K562 (cell line): Measurements from ENCODE around the gene DLL4.
A peak's percentile ranks its signal among the peaks of the same experiment; 100 is the strongest.

Source experiments
- BRD9 ChIP-seq: fragments of 450-650 bp; IDR thresholded peaks from 2 replicates; pipeline ENCODE4 v1.6.1; 2018; ENCODE audit warnings: low read depth; ENCODE audit not compliant: partially characterized antibody
- ELF1 ChIP-seq: fragments of 200-800 bp; sonication (Bioruptor generic); IDR thresholded peaks from 2 replicates; pipeline ENCODE4 v1.6.1; 2016; ENCODE audit warnings: missing genetic modification characterization, missing compliant biosample characterization
- GABPB1 ChIP-seq: sonication (generic); formaldehyde crosslinking; IDR thresholded peaks from 2 replicates; pipeline ENCODE4 v1.8.0; 2022; ENCODE audit warnings: mild to moderate bottlenecking, missing genetic modification reagents
- HDGF ChIP-seq: fragments of 450-650 bp; IDR thresholded peaks from 2 replicates; pipeline ENCODE4 v1.6.1; 2016
- MXI1 ChIP-seq: IDR thresholded peaks from 2 replicates; pipeline ENCODE4 v1.6.1; 2011; ENCODE audit warnings: low read depth, mild to moderate bottlenecking, improper control_type of control experiment, low read length
- MYBL2 ChIP-seq, 2 experiments: fragments of 450-650 bp in 1 of 2; sonication (generic) in 1 of 2; formaldehyde crosslinking in 1 of 2; IDR thresholded peaks; 2 replicates each; pipeline versions ENCODE4 v1.6.1 to v1.8.1; 2017 to 2022; ENCODE audit warnings: borderline replicate concordance in 1 of 2, inconsistent platforms in 1 of 2, low read depth in 1 of 2, mild to moderate bottlenecking in 1 of 2, missing genetic modification reagents in 1 of 2, moderate library complexity in 1 of 2
- TAF1 ChIP-seq: IDR thresholded peaks from 2 replicates; pipeline ENCODE4 v1.6.1; 2011; ENCODE audit warnings: mild to moderate bottlenecking, low read length, moderate library complexity; ENCODE audit not compliant: insufficient read depth, control insufficient read depth, severe bottlenecking; ENCODE audit errors: extremely low read depth
- ZNF143 ChIP-seq: sonication (generic); formaldehyde crosslinking; IDR thresholded peaks from 2 replicates; pipeline ENCODE4 v1.9.0; 2022; ENCODE audit warnings: mild to moderate bottlenecking, missing genetic modification reagents
- ZNF146 ChIP-seq: IDR thresholded peaks from one replicate; pipeline ENCODE4 v1.6.1; 2018; ENCODE audit warnings: missing compliant biosample characterization; ENCODE audit not compliant: unreplicated experiment
- TF ChIP-seq, protein P1 (sequence below), 3 experiments: IDR thresholded peaks in 2 of 3; conservative IDR thresholded peaks in 1 of 3; 2 replicates each; pipeline ENCODE4 v1.5.1; 2011 to 2012; ENCODE audit warnings: low read length in 3 of 3, mild to moderate bottlenecking in 3 of 3, control low read depth in 2 of 3, improper control_type of control experiment in 1 of 3, inconsistent platforms in 1 of 3, low read depth in 1 of 3, mixed read lengths in 1 of 3, moderate library complexity in 1 of 3; ENCODE audit not compliant: insufficient read depth in 2 of 3

GRCh38 chr15:40893733-40894680, 35.1 kb upstream of the DLL4 start, which contains the start of gene VPS18:
- TF ChIP-seq MYBL2 (IDR thresholded peaks at IDR 0.05; ENCODE audit: low read depth), result no peak
- no peak for TF ChIP-seq MYBL2 (CRISPR knock-in tag; IDR thresholded peaks at IDR 0.05; ENCODE audit: borderline replicate concordance)
- TF ChIP-seq MXI1, result 0 out of 2 replicates have a peak, but pooled peaks have one; percentile 24
- peak; percentile 63 for TF ChIP-seq BRD9
- TF ChIP-seq, protein P1, sequence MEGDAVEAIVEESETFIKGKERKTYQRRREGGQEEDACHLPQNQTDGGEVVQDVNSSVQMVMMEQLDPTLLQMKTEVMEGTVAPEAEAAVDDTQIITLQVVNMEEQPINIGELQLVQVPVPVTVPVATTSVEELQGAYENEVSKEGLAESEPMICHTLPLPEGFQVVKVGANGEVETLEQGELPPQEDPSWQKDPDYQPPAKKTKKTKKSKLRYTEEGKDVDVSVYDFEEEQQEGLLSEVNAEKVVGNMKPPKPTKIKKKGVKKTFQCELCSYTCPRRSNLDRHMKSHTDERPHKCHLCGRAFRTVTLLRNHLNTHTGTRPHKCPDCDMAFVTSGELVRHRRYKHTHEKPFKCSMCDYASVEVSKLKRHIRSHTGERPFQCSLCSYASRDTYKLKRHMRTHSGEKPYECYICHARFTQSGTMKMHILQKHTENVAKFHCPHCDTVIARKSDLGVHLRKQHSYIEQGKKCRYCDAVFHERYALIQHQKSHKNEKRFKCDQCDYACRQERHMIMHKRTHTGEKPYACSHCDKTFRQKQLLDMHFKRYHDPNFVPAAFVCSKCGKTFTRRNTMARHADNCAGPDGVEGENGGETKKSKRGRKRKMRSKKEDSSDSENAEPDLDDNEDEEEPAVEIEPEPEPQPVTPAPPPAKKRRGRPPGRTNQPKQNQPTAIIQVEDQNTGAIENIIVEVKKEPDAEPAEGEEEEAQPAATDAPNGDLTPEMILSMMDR (IDR thresholded peaks at IDR 0.05 in 2 of 3, conservative IDR thresholded peaks at IDR 0.05 in 1 of 3; ENCODE audit: insufficient read depth in 2 of 3, low read depth in 1 of 3, low read length in 3 of 3), result peak; percentile 89 to 96 (median 95)
- peak; percentile 95 for TF ChIP-seq GABPB1 (CRISPR knock-in tag)
- no peak for TF ChIP-seq ZNF146 (CRISPR knock-in tag)
- TF ChIP-seq ELF1, result peak; percentile 92
- no peak for TF ChIP-seq HDGF
- TF ChIP-seq ZNF143 (CRISPR knock-in tag), result no peak
- TF ChIP-seq TAF1, result peak; percentile 62
